ENCODE results near the gene AGPAT3.

The AGPAT3 gene

DNA sequence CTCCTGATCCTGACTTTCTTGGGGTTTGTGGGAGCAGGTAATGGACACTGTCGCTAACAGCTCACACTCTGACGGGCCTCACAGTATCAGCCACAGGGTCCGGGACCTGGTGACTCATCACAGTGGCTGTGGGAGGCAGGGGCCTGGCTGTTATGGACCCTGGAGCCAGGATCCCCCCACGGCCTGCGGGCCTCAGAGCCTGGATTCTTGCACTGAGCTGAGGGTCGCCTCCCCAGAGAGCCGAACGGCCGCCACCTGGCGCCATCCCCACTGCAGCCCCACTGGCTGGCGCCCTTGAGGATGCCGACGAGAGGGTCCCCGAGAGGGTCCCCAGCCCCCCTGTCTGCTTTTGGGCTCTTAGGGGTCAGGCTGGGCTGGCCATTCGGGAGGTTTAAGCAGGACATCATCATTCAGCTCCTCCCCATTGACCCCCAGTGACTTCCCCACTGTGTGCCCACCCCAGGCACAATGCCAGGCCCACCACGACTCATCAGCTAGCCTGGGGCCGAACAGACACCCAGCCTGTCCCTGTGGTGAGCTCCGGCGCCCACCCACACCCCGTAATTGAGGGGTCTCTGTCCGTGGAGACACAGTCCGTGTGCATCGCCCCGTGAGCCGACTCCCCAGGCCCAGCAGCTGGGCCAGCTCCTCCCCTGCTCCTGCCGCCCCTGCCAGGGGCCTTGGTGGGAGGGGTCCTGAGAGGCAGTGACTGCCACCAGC, 116.3 kb downstream of the AGPAT3 start:
- H3K4me3 ChIP-seq (ENCODE audit: severe bottlenecking): no peak overlapping the region
- TF ChIP-seq, protein P1, sequence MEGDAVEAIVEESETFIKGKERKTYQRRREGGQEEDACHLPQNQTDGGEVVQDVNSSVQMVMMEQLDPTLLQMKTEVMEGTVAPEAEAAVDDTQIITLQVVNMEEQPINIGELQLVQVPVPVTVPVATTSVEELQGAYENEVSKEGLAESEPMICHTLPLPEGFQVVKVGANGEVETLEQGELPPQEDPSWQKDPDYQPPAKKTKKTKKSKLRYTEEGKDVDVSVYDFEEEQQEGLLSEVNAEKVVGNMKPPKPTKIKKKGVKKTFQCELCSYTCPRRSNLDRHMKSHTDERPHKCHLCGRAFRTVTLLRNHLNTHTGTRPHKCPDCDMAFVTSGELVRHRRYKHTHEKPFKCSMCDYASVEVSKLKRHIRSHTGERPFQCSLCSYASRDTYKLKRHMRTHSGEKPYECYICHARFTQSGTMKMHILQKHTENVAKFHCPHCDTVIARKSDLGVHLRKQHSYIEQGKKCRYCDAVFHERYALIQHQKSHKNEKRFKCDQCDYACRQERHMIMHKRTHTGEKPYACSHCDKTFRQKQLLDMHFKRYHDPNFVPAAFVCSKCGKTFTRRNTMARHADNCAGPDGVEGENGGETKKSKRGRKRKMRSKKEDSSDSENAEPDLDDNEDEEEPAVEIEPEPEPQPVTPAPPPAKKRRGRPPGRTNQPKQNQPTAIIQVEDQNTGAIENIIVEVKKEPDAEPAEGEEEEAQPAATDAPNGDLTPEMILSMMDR (IDR thresholded peaks at IDR 0.05; ENCODE audit: poor library complexity, severe bottlenecking): no peak
- no peaks in the 10 kb centered on the region for H3K4me1 ChIP-seq (ENCODE audit: insufficient read depth, poor library complexity, severe bottlenecking)
- H3K9me3 ChIP-seq (ENCODE audit: severe bottlenecking): no peaks in the 10 kb centered on the region
- ATAC-seq (ENCODE audit: low read depth): no peak
- H3K36me3 ChIP-seq (ENCODE audit: low read depth): peaks cover 27% of the 10 kb centered on the region
- no peaks in the 10 kb centered on the region for H3K27me3 ChIP-seq (ENCODE audit: insufficient read depth, poor library complexity, severe bottlenecking)
- H3K27ac ChIP-seq (ENCODE audit: poor library complexity, severe bottlenecking): no peak overlapping the region
- no peak for DNase-seq (ENCODE audit: low spot score)

DNA sequence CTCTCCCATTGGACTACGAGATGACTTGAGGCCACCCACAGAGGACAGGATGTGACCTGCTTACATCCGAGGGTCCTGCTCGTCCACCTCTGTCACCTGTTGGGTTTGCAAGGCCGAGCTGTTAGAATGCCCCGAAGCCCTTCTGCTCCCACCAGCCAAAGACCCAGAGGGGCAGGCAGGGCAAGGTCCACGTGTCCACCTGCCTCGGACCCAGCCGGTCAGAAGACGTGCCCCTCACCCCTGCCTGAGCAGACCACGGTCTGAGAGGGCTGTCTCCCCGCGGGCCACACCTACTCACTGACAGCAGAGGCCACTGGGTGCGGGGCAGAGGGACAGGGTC, 116.8 kb downstream of the AGPAT3 start:
- TF ChIP-seq, protein P1 (IDR thresholded peaks at IDR 0.05; ENCODE audit: poor library complexity, severe bottlenecking): no peak
- H3K27me3 ChIP-seq (ENCODE audit: insufficient read depth, poor library complexity, severe bottlenecking): no peaks in the 10 kb centered on the region

DNA sequence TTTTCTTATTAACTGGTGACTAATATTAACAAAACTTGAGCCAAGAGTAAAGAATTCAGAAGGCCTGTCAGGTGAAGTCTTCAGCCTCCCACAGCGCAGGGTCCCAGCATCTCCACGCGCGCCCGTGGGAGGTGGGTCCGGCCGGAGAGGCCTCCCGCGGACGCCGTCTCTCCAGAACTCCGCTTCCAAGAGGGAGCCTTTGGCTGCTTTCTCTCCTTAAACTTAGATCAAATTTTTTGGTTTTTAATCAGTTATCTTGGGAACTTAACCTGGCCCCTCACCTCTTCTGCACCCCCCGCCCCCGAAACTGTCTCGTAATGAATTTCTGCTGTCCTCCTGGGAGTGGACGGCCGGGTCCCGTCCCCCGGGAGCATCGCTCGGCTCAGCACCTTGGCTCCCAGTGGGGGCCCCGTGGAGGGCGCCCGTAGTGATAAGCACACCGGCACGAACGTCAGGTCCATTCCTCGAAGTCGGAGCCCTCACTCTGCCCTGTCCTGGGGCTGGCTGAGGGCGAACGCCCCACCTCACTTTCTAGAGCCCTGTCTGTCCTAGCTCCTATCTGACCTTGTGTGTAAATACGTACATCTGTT, 117.6 kb downstream of the AGPAT3 start:
- no peaks in the 10 kb centered on the region for H3K4me1 ChIP-seq (ENCODE audit: insufficient read depth, poor library complexity, severe bottlenecking)
- TF ChIP-seq, protein P1 (IDR thresholded peaks at IDR 0.05; ENCODE audit: poor library complexity, severe bottlenecking): no peak
- H3K9me3 ChIP-seq (ENCODE audit: severe bottlenecking): no peaks in the 10 kb centered on the region
- H3K36me3 ChIP-seq (ENCODE audit: low read depth): peaks cover 20% of the 10 kb centered on the region; the same call in 1 of the 2 replicates
- ATAC-seq (ENCODE audit: low read depth) (no peak), DNase-seq (ENCODE audit: low spot score) (no peak)
- H3K27ac ChIP-seq (ENCODE audit: poor library complexity, severe bottlenecking): no peak overlapping the region
- H3K27me3 ChIP-seq (ENCODE audit: insufficient read depth, poor library complexity, severe bottlenecking): no peaks in the 10 kb centered on the region
- H3K4me3 ChIP-seq (ENCODE audit: severe bottlenecking): no peak overlapping the region

More for the DNA sequence above, 116.8 kb downstream of the AGPAT3 start:
- no peaks in the 10 kb centered on the region for H3K4me1 ChIP-seq (ENCODE audit: insufficient read depth, poor library complexity, severe bottlenecking)
- H3K4me3 ChIP-seq (ENCODE audit: severe bottlenecking): no peak overlapping the region
- H3K9me3 ChIP-seq (ENCODE audit: severe bottlenecking): no peaks in the 10 kb centered on the region
- ATAC-seq (ENCODE audit: low read depth) (no peak), DNase-seq (ENCODE audit: low spot score) (no peak)
- peaks cover 22% of the 10 kb centered on the region for H3K36me3 ChIP-seq (ENCODE audit: low read depth)
- no peak overlapping the region for H3K27ac ChIP-seq (ENCODE audit: poor library complexity, severe bottlenecking)

DNA sequence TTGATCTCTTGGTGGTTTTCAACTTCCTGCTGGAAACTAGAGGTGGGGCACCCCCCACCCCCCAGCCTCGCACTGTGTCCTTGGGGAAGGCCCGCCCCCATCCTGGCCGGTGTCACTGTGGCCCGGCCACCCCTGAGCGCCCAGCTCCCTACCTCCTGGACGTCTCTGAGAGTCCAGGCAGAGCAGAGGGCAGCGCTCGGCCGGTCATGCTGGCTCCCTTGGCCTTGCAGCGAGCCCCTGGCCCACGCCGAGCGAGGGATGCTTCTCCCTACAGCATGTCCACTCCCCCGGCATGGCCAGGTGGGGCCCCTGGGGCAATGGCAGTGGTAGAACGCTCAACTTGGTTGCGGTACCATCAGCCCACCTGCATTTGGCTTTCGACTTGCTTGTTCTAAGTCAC, 118.4 kb downstream of the AGPAT3 start:
- Histone ChIP-seq H3K4me3 (ENCODE audit: severe bottlenecking) (no peak overlapping the region), H3K27ac (ENCODE audit: poor library complexity, severe bottlenecking) (no peak overlapping the region)
- ATAC-seq (ENCODE audit: low read depth): no peak

More for the DNA sequence above, 118.4 kb downstream of the AGPAT3 start:
- DNase-seq (ENCODE audit: low spot score): no peak
- TF ChIP-seq, protein P1 (IDR thresholded peaks at IDR 0.05; ENCODE audit: poor library complexity, severe bottlenecking): no peak
- H3K4me1 ChIP-seq (ENCODE audit: insufficient read depth, poor library complexity, severe bottlenecking): no peaks in the 10 kb centered on the region
- H3K36me3 ChIP-seq (ENCODE audit: low read depth): peaks cover 13% of the 10 kb centered on the region; the same call in 1 of the 2 replicates
- H3K27me3 ChIP-seq (ENCODE audit: insufficient read depth, poor library complexity, severe bottlenecking): no peaks in the 10 kb centered on the region
- no peaks in the 10 kb centered on the region for H3K9me3 ChIP-seq (ENCODE audit: severe bottlenecking)

Data from RWPE2 (cell line).